Liver (tissue), 3 donors: ENCODE data around the gene KRT36.

Source experiments
- CTCF ChIP-seq: fragments of 150-350 bp; IDR thresholded peaks from 2 replicates; pipeline ENCODE4 v1.5.1; 2017; ENCODE audit warnings: improper control_type of control experiment, low read depth, low read length; ENCODE audit not compliant: missing input control
- GABPA ChIP-seq, 2 donors: IDR thresholded peaks in 1 of 2; conservative IDR thresholded peaks in 1 of 2; 2 replicates each; pipeline ENCODE4 v1.6.1; 2016; ENCODE audit warnings: antibody characterized with exemption in 2 of 2, mild to moderate bottlenecking in 1 of 2, moderate library complexity in 1 of 2
- RAD21 ChIP-seq, 2 donors: IDR thresholded peaks; 2 replicates each; pipeline ENCODE4 v1.6.1; 2016; ENCODE audit warnings: antibody characterized with exemption in 2 of 2, mild to moderate bottlenecking in 2 of 2
- REST ChIP-seq: IDR thresholded peaks from 2 replicates; pipeline ENCODE4 v1.6.1; 2016; ENCODE audit warnings: antibody characterized with exemption, mild to moderate bottlenecking
- SP1 ChIP-seq: IDR thresholded peaks from 2 replicates; pipeline ENCODE4 v1.6.1; 2018; ENCODE audit warnings: antibody characterized with exemption, mild to moderate bottlenecking
- TF ChIP-seq, protein P1 (sequence below): IDR thresholded peaks from 2 replicates; pipeline ENCODE4 v1.6.1; 2016; ENCODE audit warnings: antibody characterized with exemption
- donor health status: healthy.
- donor health status: healthy.

GRCh38 chr17:41464173-41464572, 25.5 kb downstream of the KRT36 start:
- TF ChIP-seq REST (no peak), CTCF (no peak), GABPA (IDR thresholded peaks at IDR 0.05 in 1 of 2, conservative IDR thresholded peaks at IDR 0.05 in 1 of 2) (no peak), RAD21 (IDR thresholded peaks at IDR 0.05) (no peak), SP1 (no peak)
- TF ChIP-seq, protein P1, sequence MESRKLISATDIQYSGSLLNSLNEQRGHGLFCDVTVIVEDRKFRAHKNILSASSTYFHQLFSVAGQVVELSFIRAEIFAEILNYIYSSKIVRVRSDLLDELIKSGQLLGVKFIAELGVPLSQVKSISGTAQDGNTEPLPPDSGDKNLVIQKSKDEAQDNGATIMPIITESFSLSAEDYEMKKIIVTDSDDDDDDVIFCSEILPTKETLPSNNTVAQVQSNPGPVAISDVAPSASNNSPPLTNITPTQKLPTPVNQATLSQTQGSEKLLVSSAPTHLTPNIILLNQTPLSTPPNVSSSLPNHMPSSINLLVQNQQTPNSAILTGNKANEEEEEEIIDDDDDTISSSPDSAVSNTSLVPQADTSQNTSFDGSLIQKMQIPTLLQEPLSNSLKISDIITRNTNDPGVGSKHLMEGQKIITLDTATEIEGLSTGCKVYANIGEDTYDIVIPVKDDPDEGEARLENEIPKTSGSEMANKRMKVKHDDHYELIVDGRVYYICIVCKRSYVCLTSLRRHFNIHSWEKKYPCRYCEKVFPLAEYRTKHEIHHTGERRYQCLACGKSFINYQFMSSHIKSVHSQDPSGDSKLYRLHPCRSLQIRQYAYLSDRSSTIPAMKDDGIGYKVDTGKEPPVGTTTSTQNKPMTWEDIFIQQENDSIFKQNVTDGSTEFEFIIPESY, result no peak
